ENCODE results near the gene CCDC69. TPM values are rescaled to one million over a fixed set of nuclear protein-coding genes. Genes with fewer than 3 reads are reported as not detected.

The CCDC69 gene, protein sequence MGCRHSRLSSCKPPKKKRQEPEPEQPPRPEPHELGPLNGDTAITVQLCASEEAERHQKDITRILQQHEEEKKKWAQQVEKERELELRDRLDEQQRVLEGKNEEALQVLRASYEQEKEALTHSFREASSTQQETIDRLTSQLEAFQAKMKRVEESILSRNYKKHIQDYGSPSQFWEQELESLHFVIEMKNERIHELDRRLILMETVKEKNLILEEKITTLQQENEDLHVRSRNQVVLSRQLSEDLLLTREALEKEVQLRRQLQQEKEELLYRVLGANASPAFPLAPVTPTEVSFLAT
- total RNA-seq, result 10 to 100 TPM; 34.6 to 66.4 TPM
- 10 to 100 TPM in 2 of 6 donors, 1 to 10 TPM in 4; 6.8 to 10.7 (median 8.7) TPM for polyA plus RNA-seq (ENCODE audit: insufficient read length in 6 of 6)
- long read RNA-seq, donor 1, partial matches to known transcripts, result 0 of 3 reads
- long read RNA-seq, donor 1, other reads (novel, unspliced or antisense), result 0 of 3 reads
- long read RNA-seq, donor 2, partial matches to known transcripts, result 0 of 3 reads
- long read RNA-seq, donor 2, other reads (novel, unspliced or antisense), result 0 of 3 reads
- long read RNA-seq, donor 3, partial matches to known transcripts, result 0 of 4 reads
- long read RNA-seq, donor 3, other reads (novel, unspliced or antisense), result 0 of 4 reads
- long read RNA-seq, donor 4, partial matches to known transcripts, result 0 of 2 reads
- long read RNA-seq, donor 4, other reads (novel, unspliced or antisense), result 2 of 2 reads
- long read RNA-seq, donor 5, partial matches to known transcripts, result 0 of 3 reads
- long read RNA-seq, donor 5, other reads (novel, unspliced or antisense), result 0 of 3 reads
- long read RNA-seq, donor 6, partial matches to known transcripts, result 0 of 1 reads
- long read RNA-seq, donor 6, other reads (novel, unspliced or antisense), result 0 of 1 reads
- long read RNA-seq, donor 7, partial matches to known transcripts, result 0 of 1 reads
- long read RNA-seq, donor 7, other reads (novel, unspliced or antisense), result 0 of 1 reads
- long read RNA-seq, donor 8, partial matches to known transcripts, result 0 of 1 reads
- long read RNA-seq, donor 8, other reads (novel, unspliced or antisense), result 0 of 1 reads
- long read RNA-seq, donor 9, result 0 reads
- long read RNA-seq, donor 10, transcript CCDC69-201 (9 exons, 3,451 nt), result major isoform, 9 of 19 reads
- long read RNA-seq, donor 10, partial matches to known transcripts, result 8 of 19 reads
- long read RNA-seq, donor 10, other reads (novel, unspliced or antisense), result 2 of 19 reads
- long read RNA-seq, donor 11, result 0 reads
- long read RNA-seq, donor 12, partial matches to known transcripts, result 0 of 3 reads
- long read RNA-seq, donor 12, other reads (novel, unspliced or antisense), result 0 of 3 reads

DNA sequence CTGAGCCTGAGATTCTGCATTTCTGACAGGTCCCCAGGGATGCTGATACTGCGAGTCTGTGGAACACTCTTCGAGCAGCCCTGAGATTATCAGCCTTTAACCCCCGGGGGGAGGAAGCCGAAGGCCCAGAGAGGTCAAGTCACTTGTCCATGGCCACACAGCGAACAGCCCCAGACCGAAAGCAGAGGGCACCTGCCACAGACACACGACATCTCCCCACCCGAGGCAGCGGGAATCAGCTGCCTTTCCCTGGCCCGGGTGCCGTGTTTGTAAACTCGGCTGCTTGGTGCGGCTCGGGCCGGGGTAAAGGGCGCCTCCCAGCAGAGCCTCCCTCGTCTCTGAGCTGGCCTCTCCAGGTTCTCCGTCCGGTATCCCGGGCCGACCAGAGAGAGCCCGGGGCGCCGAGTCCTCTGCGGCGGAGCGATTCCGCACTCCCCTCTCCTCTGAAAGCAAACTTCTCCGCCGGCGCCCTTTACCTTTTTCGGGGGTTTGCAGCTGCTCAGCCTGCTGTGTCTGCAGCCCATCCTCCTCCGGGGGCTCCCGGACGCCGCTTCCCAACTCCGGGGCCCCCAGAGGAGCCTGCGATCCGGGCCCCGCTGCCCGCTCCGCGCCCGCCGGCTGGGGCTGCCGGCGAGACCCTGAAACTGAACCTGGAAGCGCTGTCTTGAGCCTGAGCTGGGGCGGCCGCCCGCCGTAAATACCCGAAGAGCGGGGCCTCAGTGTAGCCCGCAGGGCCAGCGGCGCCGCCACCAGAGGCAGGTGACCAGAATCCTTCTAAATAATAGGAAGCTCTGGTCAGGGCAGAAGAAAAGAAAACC, at the start of gene CCDC69:
Gene CCDC69 (minus strand): TSS at position 646 of the 818 bp plus-strand sequence. CDS start 122 bp downstream, at position 524.
- ATAC-seq (peak; percentile 96), DNase-seq (peak; percentile 57 to 95 (median 82))
- H3K27ac ChIP-seq, result peak within 1 kb of the TSS; percentile 71 to 92
- intact Hi-C loops (cut with DNase I), result no loop called here
- peak; percentile 21 to 25 for TF ChIP-seq CTCF (IDR thresholded peaks at IDR 0.05)
- H3K27me3 ChIP-seq, result no peaks in the 10 kb centered on the region
- no peaks in the 10 kb centered on the region for H3K36me3 ChIP-seq
- peak within 1 kb of the TSS; percentile 72 to 76 for H3K4me3 ChIP-seq
- no peaks in the 10 kb centered on the region for H3K9me3 ChIP-seq
- H3K4me1 ChIP-seq, result peaks cover 0 to 61% of the 10 kb centered on the region in 2 donors

DNA sequence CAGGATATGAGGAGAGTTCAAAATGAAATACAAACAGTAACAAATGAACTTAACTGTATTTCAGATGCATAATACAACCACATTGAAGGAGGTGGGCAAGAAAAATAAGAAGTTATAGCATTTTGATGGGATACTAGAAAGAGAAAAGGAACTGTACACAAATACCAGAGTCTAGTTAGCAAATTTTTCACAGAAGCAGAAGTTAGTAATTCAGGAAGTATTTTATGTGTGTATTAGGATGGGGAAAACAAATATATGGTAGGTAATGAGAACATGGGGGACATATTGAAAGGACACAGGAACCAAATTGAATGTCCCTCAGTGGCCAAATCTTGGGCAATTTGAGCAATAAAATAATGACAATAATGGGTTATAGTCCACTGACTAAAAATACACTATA, 47.4 kb upstream of the CCDC69 start:
- no peak for ATAC-seq
- H3K27ac ChIP-seq, result no peak overlapping the region
- intact Hi-C loops (cut with DNase I), result no loop called here

DNA sequence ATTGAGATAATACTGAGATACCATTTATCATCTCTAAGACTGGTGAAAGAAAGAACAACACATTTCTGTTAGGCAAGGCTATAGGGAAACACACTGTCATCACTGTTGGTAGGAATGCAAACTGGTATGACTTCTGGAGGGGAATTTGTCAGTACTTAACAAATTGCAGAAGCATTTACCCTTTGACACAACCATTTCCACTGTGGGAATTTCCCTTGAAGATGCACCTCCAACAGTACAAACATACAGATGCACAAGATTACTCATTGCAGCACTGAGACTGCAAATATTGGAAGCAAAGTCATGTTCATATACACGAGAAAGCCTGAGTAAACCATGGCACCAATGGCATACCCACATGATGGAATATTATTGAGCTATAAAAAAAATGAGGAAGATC, 46.7 kb upstream of the CCDC69 start:
- Histone ChIP-seq H3K36me3 (peaks cover 0 to 39% of the 10 kb centered on the region in 2 donors), H3K4me1 (no peaks in the 10 kb centered on the region), H3K4me3 (no peak overlapping the region), H3K27me3 (no peaks in the 10 kb centered on the region), H3K9me3 (no peaks in the 10 kb centered on the region), H3K27ac (no peak overlapping the region)
- DNase-seq, result no peak
- no peak for ATAC-seq
- no peak for TF ChIP-seq CTCF (IDR thresholded peaks at IDR 0.05)
- intact Hi-C loops (cut with DNase I), result no loop called here

More for the DNA sequence above, 47.4 kb upstream of the CCDC69 start:
- no peak for DNase-seq
- no peak for TF ChIP-seq CTCF (IDR thresholded peaks at IDR 0.05)
- H3K4me1 ChIP-seq, result no peaks in the 10 kb centered on the region
- H3K9me3 ChIP-seq, result no peaks in the 10 kb centered on the region
- peaks cover 0 to 35% of the 10 kb centered on the region in 2 donors for H3K36me3 ChIP-seq
- H3K27me3 ChIP-seq, result no peaks in the 10 kb centered on the region
- H3K4me3 ChIP-seq, result no peak overlapping the region

DNA sequence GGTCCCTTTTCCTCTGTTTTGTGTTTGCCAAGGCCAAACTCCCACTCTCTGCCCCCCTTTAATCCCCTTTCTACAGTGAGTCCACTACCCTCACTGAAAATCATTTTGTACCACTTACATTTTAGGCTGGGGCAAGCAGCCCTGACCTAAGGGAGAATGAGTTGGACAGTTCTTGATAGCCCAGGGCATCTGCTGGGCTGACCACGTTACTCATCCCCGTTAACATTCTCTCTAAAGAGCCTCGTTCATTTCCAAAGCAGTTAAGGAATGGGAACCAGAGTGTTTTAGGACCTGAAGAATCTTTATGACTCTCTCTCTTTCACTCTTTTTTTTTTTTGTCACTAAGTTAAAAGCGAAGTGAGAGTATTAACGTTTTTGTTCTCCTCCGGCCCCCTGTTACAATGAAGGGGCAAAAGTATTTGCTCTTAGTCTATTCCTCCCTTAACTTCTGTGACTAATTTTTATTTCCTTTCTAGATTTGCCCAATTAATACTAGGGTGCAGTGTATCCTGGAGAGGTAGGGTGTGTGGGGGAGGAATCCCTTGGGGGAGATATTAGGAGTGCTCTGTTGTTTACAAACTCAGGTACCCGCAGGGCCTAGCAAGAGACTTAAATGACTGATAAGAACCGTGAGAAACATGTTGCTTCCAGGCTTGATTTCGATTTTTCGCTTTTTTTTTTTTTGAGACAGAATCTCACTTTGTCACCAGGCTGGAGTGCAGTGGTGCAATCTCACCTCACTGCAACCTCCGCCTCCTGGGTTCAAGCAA, 43.8 kb upstream of the CCDC69 start:
- DNase-seq (no peak), ATAC-seq (no peak)
- no peak for TF ChIP-seq CTCF (IDR thresholded peaks at IDR 0.05)
- peaks cover 0 to 47% of the 10 kb centered on the region in 2 donors for H3K36me3 ChIP-seq
- H3K27ac ChIP-seq, result no peak overlapping the region
- H3K9me3 ChIP-seq, result no peaks in the 10 kb centered on the region
- intact Hi-C loops (cut with DNase I), result no loop called here
- H3K27me3 ChIP-seq, result no peaks in the 10 kb centered on the region
- H3K4me1 ChIP-seq, result peaks cover 0 to 16% of the 10 kb centered on the region in 2 donors
- no peak overlapping the region for H3K4me3 ChIP-seq

Measured in left lung (tissue), 14 donors.